Effector memory CD4-positive, alpha-beta T cell (primary cell): ENCODE measurements around the gene ANK2.

Experiments
- DNase-seq, 3 donors: peaks; one replicate each; pipeline ENCODE4 v3.0.0-alpha.2; 2020
- H3K27ac ChIP-seq: 2 replicates; pipeline ENCODE4 v1.7.0; 2013; ENCODE audit warnings: mild to moderate bottlenecking, low read length, moderate library complexity; ENCODE audit not compliant: insufficient read depth, poor library complexity, severe bottlenecking
- H3K27me3 ChIP-seq: replicated peaks from 2 replicates; pipeline ENCODE4 v1.7.0; 2013; ENCODE audit warnings: mild to moderate bottlenecking, low read length; ENCODE audit not compliant: insufficient read depth, control insufficient read depth, poor library complexity, severe bottlenecking
- H3K36me3 ChIP-seq: 2 replicates; pipeline ENCODE4 v1.7.0; 2013; ENCODE audit warnings: mild to moderate bottlenecking, low read length, moderate library complexity; ENCODE audit not compliant: control insufficient read depth, insufficient read depth
- H3K4me1 ChIP-seq: 2 replicates; pipeline ENCODE4 v1.7.0; 2013; ENCODE audit warnings: low read length, mild to moderate bottlenecking; ENCODE audit not compliant: control insufficient read depth, insufficient read depth, poor library complexity, severe bottlenecking
- H3K4me3 ChIP-seq: 2 replicates; pipeline ENCODE4 v1.7.0; 2013; ENCODE audit warnings: low read length, low read depth, mild to moderate bottlenecking; ENCODE audit not compliant: insufficient read depth, poor library complexity, severe bottlenecking
- H3K9me3 ChIP-seq: 2 replicates; pipeline ENCODE4 v1.7.0; 2013; ENCODE audit warnings: mild to moderate bottlenecking, low read length, moderate library complexity; ENCODE audit not compliant: control insufficient read depth
- total RNA-seq, 3 donors: gene quantifications; one replicate each; lab custom pipeline; 2026; lab: John Stamatoyannopoulos, UW

The ANK2 gene
- total RNA-seq = 0 to 0.87 (median 0.77) reads per million in 3 donors

DNA sequence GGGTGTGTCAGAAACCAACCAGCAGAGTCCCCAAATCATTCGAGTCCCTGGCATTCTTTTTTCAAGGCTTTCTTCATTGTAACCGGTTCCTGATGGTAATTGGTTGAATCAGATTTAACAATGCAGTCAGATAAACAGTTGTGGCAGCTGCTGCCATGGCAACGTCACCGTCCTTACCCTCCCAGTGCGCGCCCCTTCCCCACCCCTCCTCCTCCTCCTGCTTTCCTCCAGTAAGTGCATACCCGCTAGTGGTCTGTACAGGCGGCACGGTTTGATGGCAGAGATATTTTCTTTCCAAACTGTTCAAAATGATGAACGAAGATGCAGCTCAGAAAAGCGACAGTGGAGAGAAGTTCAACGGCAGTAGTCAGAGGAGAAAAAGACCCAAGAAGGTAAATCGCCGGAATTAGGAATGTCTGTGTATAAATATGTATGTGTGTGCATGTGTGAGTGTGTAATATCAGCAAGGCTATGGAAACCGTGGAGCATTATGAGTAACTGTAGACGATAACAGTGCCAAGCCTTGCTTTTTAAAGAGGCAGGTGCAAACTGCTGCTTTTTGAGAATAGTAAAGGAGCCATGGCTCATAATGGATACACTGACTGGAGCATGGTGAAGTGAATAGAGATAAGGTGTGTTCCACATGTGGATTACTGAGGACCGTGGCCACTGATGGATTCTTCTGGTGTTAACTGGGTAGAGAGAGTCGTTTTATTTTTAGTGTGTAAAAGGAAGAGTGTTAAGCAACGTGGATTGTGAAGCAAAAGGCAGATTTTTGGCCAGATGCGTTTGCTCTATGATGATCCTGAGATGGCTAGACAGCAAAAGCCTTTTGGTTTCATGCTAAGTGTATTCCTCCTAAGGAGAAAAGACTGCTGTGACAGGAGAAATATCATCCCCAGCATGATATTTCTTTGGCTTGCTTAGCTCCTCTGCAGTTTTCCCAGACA is at the start of gene ANK2:
TSS of gene ANK2 (plus strand) at position 233 of the 950 bp plus-strand sequence. CDS start at position 309, 76 bp downstream.
- no peak within 1 kb of the TSS for H3K4me3 ChIP-seq
- no peaks in the 10 kb centered on the region for H3K9me3 ChIP-seq
- H3K36me3 ChIP-seq = no peaks in the 10 kb centered on the region
- no peaks in the 10 kb centered on the region for H3K27me3 ChIP-seq
- DNase-seq = no peak
- no peaks in the 10 kb centered on the region for H3K4me1 ChIP-seq
- no peak within 1 kb of the TSS for H3K27ac ChIP-seq

DNA sequence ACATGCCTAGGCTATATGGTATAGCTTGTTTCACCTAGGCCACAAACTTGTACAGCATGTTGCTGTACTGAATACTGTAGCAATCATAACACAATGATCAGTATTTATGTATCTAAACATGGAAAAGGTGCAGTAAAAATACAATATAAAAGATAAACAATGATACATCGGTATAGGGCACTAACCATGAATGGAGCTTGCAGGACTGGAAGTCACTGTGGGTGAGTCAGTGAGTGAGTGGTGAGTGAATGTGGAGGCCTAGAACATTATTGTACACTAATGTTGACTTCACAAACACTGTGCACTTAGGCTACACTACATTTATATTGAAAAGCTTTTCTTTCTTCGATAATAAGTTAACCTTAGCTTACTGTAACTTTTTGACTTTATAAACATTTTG is 45.6 kb upstream of the ANK2 start:
- H3K27ac ChIP-seq = no peak overlapping the region

GRCh38 chr4:113004655-113005054 is 44.8 kb upstream of the ANK2 start:
- Histone ChIP-seq H3K27me3 (no peaks in the 10 kb centered on the region), H3K4me1 (no peaks in the 10 kb centered on the region), H3K36me3 (no peaks in the 10 kb centered on the region), H3K27ac (no peak overlapping the region), H3K9me3 (no peaks in the 10 kb centered on the region), H3K4me3 (no peak overlapping the region)
- no peak for DNase-seq

More for the DNA sequence above, 45.6 kb upstream of the ANK2 start:
- H3K4me1 ChIP-seq = no peaks in the 10 kb centered on the region
- H3K36me3 ChIP-seq = no peaks in the 10 kb centered on the region
- DNase-seq = no peak
- no peak overlapping the region for H3K4me3 ChIP-seq
- no peaks in the 10 kb centered on the region for H3K9me3 ChIP-seq
- H3K27me3 ChIP-seq = no peaks in the 10 kb centered on the region

GRCh38 chr4:113006632-113007031 is 42.8 kb upstream of the ANK2 start:
- H3K27me3 ChIP-seq = no peaks in the 10 kb centered on the region
- no peak overlapping the region for H3K4me3 ChIP-seq
- H3K36me3 ChIP-seq = no peaks in the 10 kb centered on the region
- no peaks in the 10 kb centered on the region for H3K9me3 ChIP-seq
- no peak overlapping the region for H3K27ac ChIP-seq
- H3K4me1 ChIP-seq = no peaks in the 10 kb centered on the region
- DNase-seq = no peak

DNA sequence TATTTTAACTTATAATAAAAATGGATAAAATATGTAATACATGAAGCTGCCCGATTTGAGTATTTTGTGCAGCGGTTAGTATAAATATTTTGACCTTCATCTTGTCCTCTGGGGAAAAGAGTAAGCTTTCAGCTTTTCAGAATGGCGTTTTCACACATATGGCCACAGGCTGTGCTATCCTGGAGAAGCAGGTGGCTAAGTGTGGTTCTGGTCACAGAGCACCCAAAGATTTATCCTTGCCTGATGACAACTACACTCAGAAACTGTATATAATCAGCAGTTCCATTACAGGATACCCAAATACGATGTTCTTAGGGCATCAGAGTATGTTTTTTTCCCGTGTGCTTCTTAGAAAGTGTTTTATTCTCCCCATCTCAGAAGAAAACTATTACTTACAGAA is 42.3 kb upstream of the ANK2 start:
- no peaks in the 10 kb centered on the region for H3K36me3 ChIP-seq
- H3K27ac ChIP-seq = no peak overlapping the region
- no peaks in the 10 kb centered on the region for H3K4me1 ChIP-seq
- no peaks in the 10 kb centered on the region for H3K9me3 ChIP-seq
- no peak for DNase-seq
- no peak overlapping the region for H3K4me3 ChIP-seq
- no peaks in the 10 kb centered on the region for H3K27me3 ChIP-seq

DNA sequence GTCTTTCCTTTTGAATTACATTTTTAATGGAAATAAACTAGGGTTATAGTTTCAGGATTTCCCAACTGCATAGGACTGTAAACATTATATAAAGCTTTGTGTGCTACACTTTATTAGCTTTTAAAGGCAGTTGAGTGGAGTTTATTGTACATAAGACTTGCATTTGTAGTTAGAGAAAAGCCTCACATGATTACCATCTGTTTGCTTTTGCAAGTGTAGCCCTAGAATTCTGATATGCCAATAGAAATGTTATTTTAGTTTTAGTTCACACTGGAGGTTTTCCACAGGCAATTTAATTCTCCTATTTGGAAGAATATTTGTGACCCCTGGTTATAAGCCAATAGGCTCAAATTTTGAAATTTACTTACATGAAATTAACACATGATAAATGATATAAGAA is 41.3 kb upstream of the ANK2 start:
- Histone ChIP-seq H3K4me1 (no peaks in the 10 kb centered on the region), H3K27ac (no peak overlapping the region), H3K9me3 (no peaks in the 10 kb centered on the region), H3K4me3 (no peak overlapping the region), H3K36me3 (no peaks in the 10 kb centered on the region), H3K27me3 (no peaks in the 10 kb centered on the region)
- no peak for DNase-seq

DNA sequence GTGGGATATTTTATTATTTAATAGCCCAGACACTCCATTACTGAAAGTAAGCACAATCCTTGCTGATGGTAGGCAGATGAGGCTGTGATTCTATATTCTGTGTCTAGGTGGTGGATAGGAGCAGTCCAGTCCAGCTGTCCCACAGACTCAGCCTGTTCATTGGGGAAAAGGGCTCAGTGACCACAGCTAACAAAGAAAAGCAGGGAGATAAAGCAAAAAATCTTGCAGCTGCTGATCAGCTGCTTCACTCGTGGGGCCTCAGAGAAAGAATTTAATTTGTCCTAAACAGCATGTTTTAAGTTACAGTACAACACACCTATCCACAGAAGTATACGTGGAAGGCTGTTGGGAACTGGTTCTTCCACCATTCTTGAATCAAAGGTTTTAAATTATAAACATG is 40.7 kb upstream of the ANK2 start:
- H3K9me3 ChIP-seq = no peaks in the 10 kb centered on the region
- no peak overlapping the region for H3K4me3 ChIP-seq
- no peaks in the 10 kb centered on the region for H3K36me3 ChIP-seq
- DNase-seq = no peak
- H3K4me1 ChIP-seq = no peaks in the 10 kb centered on the region
- no peaks in the 10 kb centered on the region for H3K27me3 ChIP-seq
- H3K27ac ChIP-seq = no peak overlapping the region

- no peak overlapping the region for H3K27ac ChIP-seq
- H3K4me1 ChIP-seq = no peaks in the 10 kb centered on the region
- DNase-seq = no peak
- no peaks in the 10 kb centered on the region for H3K9me3 ChIP-seq
- no peak overlapping the region for H3K4me3 ChIP-seq
- no peaks in the 10 kb centered on the region for H3K27me3 ChIP-seq
- H3K36me3 ChIP-seq = no peaks in the 10 kb centered on the region
These were observed 40.0 kb upstream of the ANK2 start for GRCh38 chr4:113009461-113009860.

- H3K4me3 ChIP-seq = no peak overlapping the region
These were observed 37.2 kb upstream of the ANK2 start for GRCh38 chr4:113012122-113012725.

DNA sequence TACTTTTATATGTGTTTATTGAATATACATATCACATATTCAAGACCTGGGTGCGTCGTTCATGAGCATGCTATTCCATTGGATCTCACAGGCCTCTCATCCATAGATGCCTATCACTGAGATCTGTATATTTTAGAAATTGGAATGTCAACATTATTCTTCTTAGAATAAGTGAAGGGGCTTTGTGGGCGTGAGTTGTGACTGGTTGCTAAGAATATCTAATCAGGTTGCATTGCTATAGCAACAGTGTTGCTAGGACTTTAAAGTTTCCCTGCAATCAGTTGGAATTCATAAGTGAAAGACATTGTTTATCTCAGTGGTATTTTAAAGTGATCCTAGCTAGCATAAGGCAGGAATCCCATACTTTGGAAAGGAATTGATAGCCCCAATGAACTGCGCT is 36.7 kb upstream of the ANK2 start:
- Histone ChIP-seq H3K4me1 (no peaks in the 10 kb centered on the region), H3K9me3 (no peaks in the 10 kb centered on the region), H3K27ac (no peak overlapping the region), H3K36me3 (no peaks in the 10 kb centered on the region), H3K27me3 (no peaks in the 10 kb centered on the region), H3K4me3 (no peak overlapping the region)
- no peak for DNase-seq

More at GRCh38 chr4:113012122-113012725, 37.2 kb upstream of the ANK2 start:
- no peaks in the 10 kb centered on the region for H3K4me1 ChIP-seq
- no peak overlapping the region for H3K27ac ChIP-seq
- no peaks in the 10 kb centered on the region for H3K9me3 ChIP-seq
- no peaks in the 10 kb centered on the region for H3K27me3 ChIP-seq
- no peaks in the 10 kb centered on the region for H3K36me3 ChIP-seq
- DNase-seq = no peak
